ENCODE data around the gene IPO4. TPM values are rescaled to one million over a fixed set of nuclear protein-coding genes. Genes with fewer than 3 reads are reported as not detected.

The IPO4 gene
- total and polyA plus RNA-seq, 2 of the 13 experiments (the other 11 are each of a cell fraction or from before 2014, with no cell fraction given) = 39.0 to 179 TPM

GRCh38 chr14:24157331-24157730 lies 31.3 kb downstream of the IPO4 start:
- CTCF ChIA-PET (ENCODE audit: low intra/inter-chr PET ratio, low total read pairs) = no interaction called here
- no peak overlapping the region for H3K9ac ChIP-seq (ENCODE audit: insufficient read depth, low read depth, low read length)
- no peak overlapping the region for H3K27ac ChIP-seq (ENCODE audit: extremely low read length, insufficient read depth, low read length)
- intact Hi-C loops (cut with micrococcal nuclease; ENCODE audit: unreplicated experiment) = no loop called here
- no peaks in the 10 kb centered on the region for H3K9me3 ChIP-seq (ENCODE audit: low read length)
- no peak for FAIRE-seq
- no peak for ATAC-seq
- in situ Hi-C loops (cut with HindIII; ENCODE audit: extremely low pct_ligation_motif_present, low pct_unique_long_range_greater_than_20kb) = no loop called here
- peaks cover 46 to 57% of the 10 kb centered on the region in 2 experiments for H3K36me3 ChIP-seq (replicated peaks in 1 of 2; ENCODE audit: control insufficient read depth in 1 of 2, insufficient read depth in 2 of 2, low read length in 2 of 2)
- H4K20me1 ChIP-seq (ENCODE audit: insufficient read depth, low read length) = no peaks in the 10 kb centered on the region
- no peak for DNase-seq (ENCODE audit: low spot score)
- H3K4me1 ChIP-seq (ENCODE audit: insufficient read depth, low read length) = peaks cover 26% of the 10 kb centered on the region
- H3K79me2 ChIP-seq (ENCODE audit: insufficient read depth, low read length) = peaks cover 5% of the 10 kb centered on the region
- 96% methylated on average over 12 of the region's 12 CpGs for WGBS (ENCODE audit: low lambda C conversion rate)
- POLR2A ChIA-PET = interaction anchor here (0.6 to 11.8 kb wide), 4 partner anchors 8 to 86 kb away, joined by 5 to 233 read pairs (median 108); partner anchors contain the start of genes DCAF11, EMC9, NRL and PSME1
- H3K4me2 ChIP-seq (ENCODE audit: low read depth, low read length) = no peak overlapping the region
- H2AFZ ChIP-seq (ENCODE audit: low read length) = no peak overlapping the region
- no peaks in the 10 kb centered on the region; a peak in 1 of 5 replicates for H3K27me3 ChIP-seq (ENCODE audit: control insufficient read depth in 1 of 2, insufficient read depth in 2 of 2, low read length in 2 of 2)
- TF ChIP-seq POLR2A (IDR thresholded peaks at IDR 0.05; ENCODE audit: insufficient read depth in 1 of 2, low read depth in 2 of 2, low read length in 2 of 2) (0 out of 4 replicates have a peak, but pooled peaks of 1 of the 2 experiments have one; percentile 41), ARNT (IDR thresholded peaks at IDR 0.05) (no peak), ZNF441 (CRISPR knock-in tag; IDR thresholded peaks at IDR 0.05; ENCODE audit: borderline replicate concordance) (no peak), RBFOX2 (IDR thresholded peaks at IDR 0.05; ENCODE audit: low read depth, low read length) (0 out of 2 replicates have a peak, but pooled peaks have one; percentile 46), CHD4 (IDR thresholded peaks at IDR 0.05; ENCODE audit: borderline replicate concordance, low read length) (no peak), MZF1 (CRISPR knock-in tag; IDR thresholded peaks at IDR 0.05; ENCODE audit: borderline replicate concordance) (0 out of 2 replicates have a peak, but pooled peaks have one; percentile 9), AGO2 (optimal IDR thresholded peaks at IDR 0.05; ENCODE audit: low read depth, low read length) (peak; percentile 64), ZNF850 (CRISPR knock-in tag; conservative IDR thresholded peaks at IDR 0.05) (no peak), DDIT3 (CRISPR knock-in tag; IDR thresholded peaks at IDR 0.05) (no peak), CCDC6 (CRISPR knock-in tag; IDR thresholded peaks at IDR 0.05) (no peak), MYC (CRISPR knock-in tag; IDR thresholded peaks at IDR 0.05; ENCODE audit: borderline replicate concordance) (no peak), RXRA (CRISPR knock-in tag; IDR thresholded peaks at IDR 0.05) (0 out of 2 replicates have a peak, but pooled peaks have one; percentile 17)
- TF ChIP-seq, protein P1, sequence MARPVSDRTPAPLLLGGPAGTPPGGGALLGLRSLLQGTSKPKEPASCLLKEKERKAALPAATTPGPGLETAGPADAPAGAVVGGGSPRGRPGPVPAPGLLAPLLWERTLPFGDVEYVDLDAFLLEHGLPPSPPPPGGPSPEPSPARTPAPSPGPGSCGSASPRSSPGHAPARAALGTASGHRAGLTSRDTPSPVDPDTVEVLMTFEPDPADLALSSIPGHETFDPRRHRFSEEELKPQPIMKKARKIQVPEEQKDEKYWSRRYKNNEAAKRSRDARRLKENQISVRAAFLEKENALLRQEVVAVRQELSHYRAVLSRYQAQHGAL (CRISPR knock-in tag; IDR thresholded peaks at IDR 0.05; ENCODE audit: not compliant biosample characterization) = no peak
- TF ChIP-seq, protein P2, sequence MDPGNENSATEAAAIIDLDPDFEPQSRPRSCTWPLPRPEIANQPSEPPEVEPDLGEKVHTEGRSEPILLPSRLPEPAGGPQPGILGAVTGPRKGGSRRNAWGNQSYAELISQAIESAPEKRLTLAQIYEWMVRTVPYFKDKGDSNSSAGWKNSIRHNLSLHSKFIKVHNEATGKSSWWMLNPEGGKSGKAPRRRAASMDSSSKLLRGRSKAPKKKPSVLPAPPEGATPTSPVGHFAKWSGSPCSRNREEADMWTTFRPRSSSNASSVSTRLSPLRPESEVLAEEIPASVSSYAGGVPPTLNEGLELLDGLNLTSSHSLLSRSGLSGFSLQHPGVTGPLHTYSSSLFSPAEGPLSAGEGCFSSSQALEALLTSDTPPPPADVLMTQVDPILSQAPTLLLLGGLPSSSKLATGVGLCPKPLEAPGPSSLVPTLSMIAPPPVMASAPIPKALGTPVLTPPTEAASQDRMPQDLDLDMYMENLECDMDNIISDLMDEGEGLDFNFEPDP (CRISPR knock-in tag; conservative IDR thresholded peaks at IDR 0.05) = no peak
- BruUV-seq (replicated peaks) = no TSS peak
- no peak overlapping the region for H3K4me3 ChIP-seq (replicated peaks in 1 of 3; ENCODE audit: insufficient read depth in 1 of 3, low read depth in 2 of 3, low read length in 3 of 3)

Data from HepG2 (cell line).